ENCODE results near the gene RUFY3. TPM values are rescaled to one million over a fixed set of nuclear protein-coding genes. Genes with fewer than 3 reads are reported as not detected.

Gene RUFY3
- total RNA-seq, 1 experiment from 2014 or later, result 29.6 TPM

DNA sequence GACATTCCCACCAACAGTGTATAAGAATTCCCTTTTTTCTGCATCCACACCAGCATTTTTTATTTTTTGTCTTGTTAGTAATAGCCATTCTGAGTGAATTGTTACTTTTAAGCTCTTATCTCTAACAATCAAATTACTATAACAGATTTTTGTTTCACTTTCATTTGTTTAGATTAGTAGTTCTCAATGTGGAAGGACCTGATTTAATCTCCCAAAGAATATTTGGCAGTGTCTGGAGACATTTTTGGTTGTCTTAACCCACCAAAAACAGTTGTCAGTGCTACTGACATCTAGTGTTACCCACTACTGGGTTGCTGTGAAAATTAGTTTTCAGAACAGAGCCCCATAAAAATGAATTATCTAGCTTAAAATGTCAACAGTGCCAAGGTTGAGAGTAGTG is 37.9 kb downstream of the RUFY3 start:
- no peak overlapping the region for H3K27ac ChIP-seq (ENCODE audit: low read length)
- ATAC-seq (no peak), DNase-seq (ENCODE audit: low read depth, low spot score) (no peak)
- TF ChIP-seq, protein P1, sequence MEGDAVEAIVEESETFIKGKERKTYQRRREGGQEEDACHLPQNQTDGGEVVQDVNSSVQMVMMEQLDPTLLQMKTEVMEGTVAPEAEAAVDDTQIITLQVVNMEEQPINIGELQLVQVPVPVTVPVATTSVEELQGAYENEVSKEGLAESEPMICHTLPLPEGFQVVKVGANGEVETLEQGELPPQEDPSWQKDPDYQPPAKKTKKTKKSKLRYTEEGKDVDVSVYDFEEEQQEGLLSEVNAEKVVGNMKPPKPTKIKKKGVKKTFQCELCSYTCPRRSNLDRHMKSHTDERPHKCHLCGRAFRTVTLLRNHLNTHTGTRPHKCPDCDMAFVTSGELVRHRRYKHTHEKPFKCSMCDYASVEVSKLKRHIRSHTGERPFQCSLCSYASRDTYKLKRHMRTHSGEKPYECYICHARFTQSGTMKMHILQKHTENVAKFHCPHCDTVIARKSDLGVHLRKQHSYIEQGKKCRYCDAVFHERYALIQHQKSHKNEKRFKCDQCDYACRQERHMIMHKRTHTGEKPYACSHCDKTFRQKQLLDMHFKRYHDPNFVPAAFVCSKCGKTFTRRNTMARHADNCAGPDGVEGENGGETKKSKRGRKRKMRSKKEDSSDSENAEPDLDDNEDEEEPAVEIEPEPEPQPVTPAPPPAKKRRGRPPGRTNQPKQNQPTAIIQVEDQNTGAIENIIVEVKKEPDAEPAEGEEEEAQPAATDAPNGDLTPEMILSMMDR (IDR thresholded peaks at IDR 0.05), result no peak
- TF ChIP-seq REST (IDR thresholded peaks at IDR 0.05; ENCODE audit: insufficient read depth in 1 of 2, low read depth in 2 of 2, low read length in 1 of 2) (no peak), SIN3A (IDR thresholded peaks at IDR 0.05; ENCODE audit: borderline replicate concordance, insufficient read depth, low read depth, low read length) (no peak), POLR2AphosphoS5 (IDR thresholded peaks at IDR 0.05; ENCODE audit: low read depth, low read length) (no peak), TCF7L2 (IDR thresholded peaks at IDR 0.05; ENCODE audit: low read depth, low read length) (no peak)
- in situ Hi-C loops (cut with HindIII; ENCODE audit: low pct_unique_long_range_greater_than_20kb, low sequenced_read_pairs), result no loop called here
- BruUV-seq (replicated peaks), result TSS peak; percentile 44
- no peaks in the 10 kb centered on the region for H3K4me1 ChIP-seq (ENCODE audit: control insufficient read depth, insufficient read depth, low read length)
- ChIA-PET CTCF (no interaction called here), POLR2A (no interaction called here)
- no peaks in the 10 kb centered on the region for H3K27me3 ChIP-seq (ENCODE audit: control insufficient read depth, insufficient read depth, low read length)
- intact Hi-C loops (cut with micrococcal nuclease; ENCODE audit: unreplicated experiment), result no loop called here
- H3K36me3 ChIP-seq (ENCODE audit: control insufficient read depth, insufficient read depth, low read length), result no peaks in the 10 kb centered on the region
- no peak overlapping the region for H3K4me3 ChIP-seq (ENCODE audit: low read depth in 2 of 2, low read length in 2 of 2)
- no peaks in the 10 kb centered on the region for H3K9me3 ChIP-seq (ENCODE audit: control insufficient read depth, insufficient read depth, low read depth, low read length)

DNA sequence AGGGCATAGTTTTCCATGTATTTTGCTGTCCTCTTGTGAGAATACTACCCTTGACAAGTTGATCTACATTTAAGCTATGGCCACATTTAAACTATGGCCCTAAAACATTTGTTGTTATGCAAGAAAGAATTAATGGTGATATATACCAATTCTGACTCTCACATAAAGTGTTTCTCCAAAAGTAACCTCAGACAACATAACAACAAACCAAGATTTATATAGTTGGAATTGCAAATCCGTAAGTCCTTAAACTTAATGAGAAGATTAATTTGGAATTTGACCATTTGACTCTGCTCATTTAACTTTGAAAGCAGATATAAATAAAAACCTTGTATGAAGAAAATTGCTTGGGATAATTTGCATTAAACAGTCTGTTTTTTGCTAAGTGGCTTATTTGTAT is 38.9 kb downstream of the RUFY3 start:
- no peaks in the 10 kb centered on the region for H3K27me3 ChIP-seq (ENCODE audit: control insufficient read depth, insufficient read depth, low read length)
- H3K36me3 ChIP-seq (ENCODE audit: control insufficient read depth, insufficient read depth, low read length), result no peaks in the 10 kb centered on the region
- intact Hi-C loops (cut with micrococcal nuclease; ENCODE audit: unreplicated experiment) (no loop called here), in situ Hi-C loops (cut with HindIII; ENCODE audit: low pct_unique_long_range_greater_than_20kb, low sequenced_read_pairs) (no loop called here)
- H3K9me3 ChIP-seq (ENCODE audit: control insufficient read depth, insufficient read depth, low read depth, low read length), result no peaks in the 10 kb centered on the region
- no peak overlapping the region for H3K4me3 ChIP-seq (ENCODE audit: low read depth in 2 of 2, low read length in 2 of 2)
- ChIA-PET CTCF (no interaction called here), POLR2A (interaction anchor here (0.7 kb wide), 1 partner anchor 30 kb away, joined by 3 read pairs; no protein-coding TSS in a partner anchor)
- TF ChIP-seq POLR2AphosphoS5 (IDR thresholded peaks at IDR 0.05; ENCODE audit: low read depth, low read length) (no peak), SIN3A (IDR thresholded peaks at IDR 0.05; ENCODE audit: borderline replicate concordance, insufficient read depth, low read depth, low read length) (no peak), REST (IDR thresholded peaks at IDR 0.05; ENCODE audit: insufficient read depth in 1 of 2, low read depth in 2 of 2, low read length in 1 of 2) (no peak), TCF7L2 (IDR thresholded peaks at IDR 0.05; ENCODE audit: low read depth, low read length) (no peak)
- TF ChIP-seq, protein P1 (IDR thresholded peaks at IDR 0.05), result no peak
- H3K4me1 ChIP-seq (ENCODE audit: control insufficient read depth, insufficient read depth, low read length), result no peaks in the 10 kb centered on the region
- DNase-seq (ENCODE audit: low read depth, low spot score) (no peak), ATAC-seq (no peak)
- BruUV-seq (replicated peaks), result no TSS peak
- H3K27ac ChIP-seq (ENCODE audit: low read length), result no peak overlapping the region

All from Panc1 (cell line).